ENCODE measurements around the gene NDUFB7. TPM values are rescaled to one million over a fixed set of nuclear protein-coding genes. Genes with fewer than 3 reads are reported as not detected.

Gene NDUFB7
- total RNA-seq, 1 donor from 2014 or later = 375 TPM

GRCh38 chr19:14561847-14562351, 10.0 kb downstream of the NDUFB7 start:
- no peak overlapping the region for H3K4me3 ChIP-seq
- no peaks in the 10 kb centered on the region for H3K27me3 ChIP-seq
- peak overlapping the region; percentile 69 for H3K27ac ChIP-seq
- no peaks in the 10 kb centered on the region for H3K9me3 ChIP-seq
- TF ChIP-seq POLR2AphosphoS5 (IDR thresholded peaks at IDR 0.05; ENCODE audit: insufficient read depth in 1 of 2, low read depth in 1 of 2) = no peak
- no peak for TF ChIP-seq POLR2A (IDR thresholded peaks at IDR 0.05)
- no peak for TF ChIP-seq CTCF (IDR thresholded peaks at IDR 0.05)
- intact Hi-C loops (cut with DNase I) = no loop called here
- peaks cover 0 to 27% of the 10 kb centered on the region in 2 donors for H3K36me3 ChIP-seq
- no peak for DNase-seq (ENCODE audit: extremely low spot score in 2 of 2)
- peaks cover 60% of the 10 kb centered on the region for H3K4me1 ChIP-seq

- TF ChIP-seq CTCF (IDR thresholded peaks at IDR 0.05) (no peak), POLR2AphosphoS5 (IDR thresholded peaks at IDR 0.05; ENCODE audit: insufficient read depth in 1 of 2, low read depth in 1 of 2) (no peak), POLR2A (IDR thresholded peaks at IDR 0.05) (no peak)
- intact Hi-C loops (cut with DNase I) = no loop called here
- no peak overlapping the region for H3K4me3 ChIP-seq
- H3K4me1 ChIP-seq = peaks cover 66% of the 10 kb centered on the region
- H3K27me3 ChIP-seq = no peaks in the 10 kb centered on the region
- H3K27ac ChIP-seq = peak overlapping the region; percentile 69
- no peak for DNase-seq (ENCODE audit: extremely low spot score in 2 of 2)
- H3K36me3 ChIP-seq = peaks cover 0 to 23% of the 10 kb centered on the region in 2 donors
- no peaks in the 10 kb centered on the region for H3K9me3 ChIP-seq
These were observed 10.6 kb downstream of the NDUFB7 start for GRCh38 chr19:14561249-14561648.

GRCh38 chr19:14560776-14561108, 11.1 kb downstream of the NDUFB7 start:
- Histone ChIP-seq H3K27ac (peak overlapping the region; percentile 69), H3K36me3 (peaks cover 0 to 19% of the 10 kb centered on the region in 2 donors), H3K27me3 (no peaks in the 10 kb centered on the region), H3K4me3 (no peak overlapping the region), H3K9me3 (no peaks in the 10 kb centered on the region), H3K4me1 (peaks cover 70% of the 10 kb centered on the region)
- TF ChIP-seq POLR2AphosphoS5 (IDR thresholded peaks at IDR 0.05; ENCODE audit: insufficient read depth in 1 of 2, low read depth in 1 of 2) (no peak), POLR2A (IDR thresholded peaks at IDR 0.05) (no peak), CTCF (IDR thresholded peaks at IDR 0.05) (no peak)
- intact Hi-C loops (cut with DNase I) = no loop called here
- no peak for DNase-seq (ENCODE audit: extremely low spot score in 2 of 2)

GRCh38 chr19:14559916-14560775, 11.7 kb downstream of the NDUFB7 start:
- Histone ChIP-seq H3K4me3 (no peak overlapping the region), H3K36me3 (peaks cover 0 to 14% of the 10 kb centered on the region in 2 donors), H3K9me3 (no peaks in the 10 kb centered on the region), H3K27ac (peak overlapping the region; percentile 69), H3K27me3 (no peaks in the 10 kb centered on the region), H3K4me1 (peaks cover 70% of the 10 kb centered on the region)
- TF ChIP-seq POLR2AphosphoS5 (IDR thresholded peaks at IDR 0.05; ENCODE audit: insufficient read depth in 1 of 2, low read depth in 1 of 2) = no peak
- TF ChIP-seq CTCF (IDR thresholded peaks at IDR 0.05) = no peak
- TF ChIP-seq POLR2A (IDR thresholded peaks at IDR 0.05) = no peak
- intact Hi-C loops (cut with DNase I) = no loop called here
- no peak for DNase-seq (ENCODE audit: extremely low spot score in 2 of 2)
